Measurements from ENCODE around the gene KRTAP1-1. TPM values are rescaled to one million over a fixed set of nuclear protein-coding genes. Genes with fewer than 3 reads are reported as not detected.

The KRTAP1-1 gene
- total RNA-seq, 1 donor from 2014 or later = not detected

- no peak for DNase-seq (ENCODE audit: low read depth)
- TF ChIP-seq CTCF (conservative IDR thresholded peaks at IDR 0.05; ENCODE audit: low read depth, low read length) = no peak
- no peak overlapping the region for H3K4me3 ChIP-seq (ENCODE audit: low read depth, low read length)
Measured at GRCh38 chr17:40996829-40997228, 44.4 kb downstream of the KRTAP1-1 start.

- no peak overlapping the region for H3K4me3 ChIP-seq (ENCODE audit: low read depth, low read length)
- no peak for DNase-seq (ENCODE audit: low read depth)
- TF ChIP-seq CTCF (conservative IDR thresholded peaks at IDR 0.05; ENCODE audit: low read depth, low read length) = no peak
Measured at GRCh38 chr17:40995116-40995515, 46.1 kb downstream of the KRTAP1-1 start.

GRCh38 chr17:40993839-40994238 is 47.4 kb downstream of the KRTAP1-1 start, which contains the start of gene KRTAP3-3:
TSS of gene KRTAP3-3 (minus strand) at chr17:40994164. CDS start at chr17:40994097, 67 bp downstream.
- no peak within 1 kb of the TSS for H3K4me3 ChIP-seq (ENCODE audit: low read depth, low read length)
- TF ChIP-seq CTCF (conservative IDR thresholded peaks at IDR 0.05; ENCODE audit: low read depth, low read length) = no peak
- DNase-seq (ENCODE audit: low read depth) = no peak

- TF ChIP-seq CTCF (conservative IDR thresholded peaks at IDR 0.05; ENCODE audit: low read depth, low read length) = no peak
- no peak for DNase-seq (ENCODE audit: low read depth)
- H3K4me3 ChIP-seq (ENCODE audit: low read depth, low read length) = no peak overlapping the region
Measured at GRCh38 chr17:40993084-40993483, 48.2 kb downstream of the KRTAP1-1 start.

- DNase-seq (ENCODE audit: low read depth) = no peak
- H3K4me3 ChIP-seq (ENCODE audit: low read depth, low read length) = no peak overlapping the region
- TF ChIP-seq CTCF (conservative IDR thresholded peaks at IDR 0.05; ENCODE audit: low read depth, low read length) = no peak
Measured at GRCh38 chr17:40992666-40993065, 48.6 kb downstream of the KRTAP1-1 start.

Other genes starting within 250 kb of the KRTAP1-1 start
- gene KRT28, start 241.5 kb downstream of the KRTAP1-1 start, total RNA-seq = not detected in 2 replicates
- 10.8 and 22.6 TPM in 2 replicates for gene KRT10, start 218.8 kb downstream of the KRTAP1-1 start, total RNA-seq
- not detected in 2 replicates for gene KRT12, start 174.2 kb downstream of the KRTAP1-1 start, total RNA-seq
- not detected in 2 replicates for gene KRT20, start 156.2 kb downstream of the KRTAP1-1 start, total RNA-seq
- 13.4 and 17.1 TPM in 2 replicates for gene KRT23, start 103.8 kb downstream of the KRTAP1-1 start, total RNA-seq
- not detected in 2 replicates for gene KRT39, start 74.5 kb downstream of the KRTAP1-1 start, total RNA-seq
- gene KRT40, start 57.1 kb downstream of the KRTAP1-1 start, total RNA-seq = not detected in 2 replicates
- not detected in 2 replicates for gene KRTAP3-3, start 47.3 kb downstream of the KRTAP1-1 start, total RNA-seq
- not detected in 2 replicates for gene KRTAP3-2, start 41.5 kb downstream of the KRTAP1-1 start, total RNA-seq
- not detected in 2 replicates for gene KRTAP3-1, start 32.3 kb downstream of the KRTAP1-1 start, total RNA-seq
- not detected in 2 replicates for gene KRTAP1-5, start 14.2 kb downstream of the KRTAP1-1 start, total RNA-seq
- gene KRTAP1-4, start 11.3 kb downstream of the KRTAP1-1 start, total RNA-seq = not detected in 2 replicates
- not detected in 2 replicates for gene KRTAP1-3, start 6.6 kb downstream of the KRTAP1-1 start, total RNA-seq
- gene KRTAP2-1, start 5.9 kb upstream of the KRTAP1-1 start, total RNA-seq = not detected in 2 replicates
- gene KRTAP2-2, start 13.8 kb upstream of the KRTAP1-1 start, total RNA-seq = not detected in 2 replicates
- gene KRTAP2-3, start 18.7 kb upstream of the KRTAP1-1 start, total RNA-seq = 11.6 and 26.7 TPM in 2 replicates
- not detected in 2 replicates for gene KRTAP2-4, start 24.4 kb upstream of the KRTAP1-1 start, total RNA-seq
- not detected in 2 replicates for gene KRTAP4-7, start 42.7 kb upstream of the KRTAP1-1 start, total RNA-seq
- gene KRTAP4-8, start 56.7 kb upstream of the KRTAP1-1 start, total RNA-seq = not detected in 2 replicates
- not detected in 2 replicates for gene KRTAP4-16, start 60.8 kb upstream of the KRTAP1-1 start, total RNA-seq
- gene KRTAP4-9, start 63.9 kb upstream of the KRTAP1-1 start, total RNA-seq = 0.58 TPM in 1 of 2 replicates, not detected in the other
- not detected in 2 replicates for gene KRTAP4-11, start 76.9 kb upstream of the KRTAP1-1 start, total RNA-seq
- gene KRTAP4-12, start 82.7 kb upstream of the KRTAP1-1 start, total RNA-seq = not detected in 2 replicates
- gene KRTAP4-6, start 99.1 kb upstream of the KRTAP1-1 start, total RNA-seq = not detected in 2 replicates
- gene KRTAP4-5, start 108.4 kb upstream of the KRTAP1-1 start, total RNA-seq = not detected in 2 replicates
- gene KRTAP4-4, start 119.3 kb upstream of the KRTAP1-1 start, total RNA-seq = not detected in 2 replicates
- gene KRTAP4-3, start 126.8 kb upstream of the KRTAP1-1 start, total RNA-seq = not detected in 2 replicates
- gene KRTAP4-2, start 136.8 kb upstream of the KRTAP1-1 start, total RNA-seq = not detected in 2 replicates
- not detected in 2 replicates for gene KRTAP4-1, start 143.5 kb upstream of the KRTAP1-1 start, total RNA-seq
- gene KRTAP9-1, start 148.4 kb upstream of the KRTAP1-1 start, total RNA-seq = not detected in 2 replicates
- not detected in 2 replicates for gene KRTAP9-2, start 185.2 kb upstream of the KRTAP1-1 start, total RNA-seq
- not detected in 2 replicates for gene KRTAP9-3, start 191.0 kb upstream of the KRTAP1-1 start, total RNA-seq
- not detected in 2 replicates for gene KRTAP9-8, start 196.5 kb upstream of the KRTAP1-1 start, total RNA-seq
- gene KRTAP9-4, start 208.2 kb upstream of the KRTAP1-1 start, total RNA-seq = not detected in 2 replicates
- not detected in 2 replicates for gene KRTAP9-9, start 213.9 kb upstream of the KRTAP1-1 start, total RNA-seq
- gene KRTAP9-6, start 223.9 kb upstream of the KRTAP1-1 start, total RNA-seq = not detected in 2 replicates
- not detected in 2 replicates for gene KRTAP9-7, start 234.2 kb upstream of the KRTAP1-1 start, total RNA-seq